ENCODE results near the gene IL22RA1.

GRCh38 chr1:24164004-24164403 lies 21.1 kb upstream of the IL22RA1 start:
- TF ChIP-seq CTCF (IDR thresholded peaks at IDR 0.05; ENCODE audit: insufficient read depth, low read depth, low read length) (no peak), EZH2 (IDR thresholded peaks at IDR 0.05; ENCODE audit: insufficient read depth, low read length) (no peak)

Data from astrocyte (in vitro differentiated cells and primary cell).